ENCODE data around the gene MCRIP2.
A peak's percentile ranks its signal among the peaks of the same experiment; 100 is the strongest.
"Not testable (repeated sequence)": the region's sequence is repeated elsewhere in the genome, so short reads cannot be mapped to it uniquely, and the experiment has no call there.

MCRIP2 gene

DNA sequence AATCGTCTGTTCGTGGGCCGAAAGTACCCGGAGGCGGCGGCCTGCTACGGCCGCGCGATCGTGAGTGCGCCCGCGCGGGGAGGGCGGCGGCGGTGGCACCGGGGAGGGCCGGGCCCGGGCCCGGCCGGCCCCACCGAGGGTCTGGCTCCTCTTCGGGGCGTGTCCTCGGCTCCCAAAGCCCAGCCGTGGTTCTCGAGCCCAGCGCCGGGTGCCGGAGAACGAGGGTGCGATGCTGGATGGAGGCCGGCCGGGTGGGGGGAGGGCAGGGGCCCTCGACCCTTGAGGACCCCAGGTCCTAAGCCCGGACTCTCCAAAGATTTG is 39.0 kb downstream of the MCRIP2 start:
- DNase-seq (ENCODE audit: low read depth in 4 of 4, low spot score in 1 of 4): no peak

DNA sequence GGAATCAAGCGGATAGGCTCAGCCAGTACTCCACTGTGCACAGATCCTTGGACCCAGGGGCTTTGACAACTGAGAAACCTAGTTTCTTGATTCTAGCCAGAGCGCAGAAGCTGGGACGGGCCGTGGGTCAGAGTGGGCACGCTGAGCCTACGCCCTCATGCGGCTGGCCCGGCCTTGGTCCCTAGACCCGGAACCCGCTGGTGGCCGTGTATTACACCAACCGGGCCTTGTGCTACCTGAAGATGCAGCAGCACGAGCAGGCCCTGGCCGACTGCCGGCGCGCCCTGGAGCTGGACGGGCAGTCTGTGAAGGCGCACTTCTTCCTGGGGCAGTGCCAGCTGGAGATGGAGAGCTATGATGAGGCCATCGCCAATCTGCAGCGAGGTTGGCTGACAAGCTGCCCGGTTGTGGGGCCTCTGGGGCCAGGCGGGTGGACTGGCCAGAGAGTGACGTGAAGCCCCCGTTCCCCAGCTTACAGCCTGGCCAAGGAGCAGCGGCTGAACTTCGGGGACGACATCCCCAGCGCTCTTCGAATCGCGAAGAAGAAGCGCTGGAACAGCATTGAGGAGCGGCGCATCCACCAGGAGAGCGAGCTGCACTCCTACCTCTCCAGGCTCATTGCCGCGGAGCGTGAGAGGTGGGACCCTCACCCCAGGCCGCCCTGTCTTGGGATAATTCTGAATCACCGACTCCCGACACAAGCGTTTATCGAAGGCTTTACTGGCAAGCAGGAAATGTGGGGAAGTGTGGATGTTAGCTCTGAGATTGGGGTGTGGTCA is 39.5 kb downstream of the MCRIP2 start:
- no peak for DNase-seq (ENCODE audit: low read depth in 4 of 4, low spot score in 1 of 4)

DNA sequence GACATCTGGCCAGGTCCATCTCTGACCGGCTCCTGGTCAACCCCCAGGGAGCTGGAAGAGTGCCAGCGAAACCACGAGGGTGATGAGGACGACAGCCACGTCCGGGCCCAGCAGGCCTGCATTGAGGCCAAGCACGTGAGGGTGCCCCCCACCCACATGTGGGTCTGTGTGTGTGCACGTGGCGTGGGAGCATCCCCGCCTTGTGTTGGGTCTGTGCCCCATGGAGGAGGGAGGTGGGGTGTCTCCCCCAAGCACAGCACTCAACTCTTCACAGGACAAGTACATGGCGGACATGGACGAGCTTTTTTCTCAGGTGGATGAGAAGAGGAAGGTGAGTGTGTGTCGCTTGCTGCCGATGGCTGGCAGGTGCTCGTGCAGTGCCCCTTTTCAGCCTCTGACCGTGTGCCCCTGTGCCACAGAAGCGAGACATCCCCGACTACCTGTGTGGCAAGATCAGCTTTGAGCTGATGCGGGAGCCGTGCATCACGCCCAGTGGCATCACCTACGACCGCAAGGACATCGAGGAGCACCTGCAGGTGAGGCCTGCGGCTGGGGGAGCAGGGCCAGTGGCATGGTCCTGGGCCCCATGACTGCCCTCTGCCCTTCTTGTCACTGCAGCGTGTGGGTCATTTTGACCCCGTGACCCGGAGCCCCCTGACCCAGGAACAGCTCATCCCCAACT is 40.3 kb downstream of the MCRIP2 start:
- DNase-seq (ENCODE audit: low read depth in 4 of 4, low spot score in 1 of 4): no peak

DNA sequence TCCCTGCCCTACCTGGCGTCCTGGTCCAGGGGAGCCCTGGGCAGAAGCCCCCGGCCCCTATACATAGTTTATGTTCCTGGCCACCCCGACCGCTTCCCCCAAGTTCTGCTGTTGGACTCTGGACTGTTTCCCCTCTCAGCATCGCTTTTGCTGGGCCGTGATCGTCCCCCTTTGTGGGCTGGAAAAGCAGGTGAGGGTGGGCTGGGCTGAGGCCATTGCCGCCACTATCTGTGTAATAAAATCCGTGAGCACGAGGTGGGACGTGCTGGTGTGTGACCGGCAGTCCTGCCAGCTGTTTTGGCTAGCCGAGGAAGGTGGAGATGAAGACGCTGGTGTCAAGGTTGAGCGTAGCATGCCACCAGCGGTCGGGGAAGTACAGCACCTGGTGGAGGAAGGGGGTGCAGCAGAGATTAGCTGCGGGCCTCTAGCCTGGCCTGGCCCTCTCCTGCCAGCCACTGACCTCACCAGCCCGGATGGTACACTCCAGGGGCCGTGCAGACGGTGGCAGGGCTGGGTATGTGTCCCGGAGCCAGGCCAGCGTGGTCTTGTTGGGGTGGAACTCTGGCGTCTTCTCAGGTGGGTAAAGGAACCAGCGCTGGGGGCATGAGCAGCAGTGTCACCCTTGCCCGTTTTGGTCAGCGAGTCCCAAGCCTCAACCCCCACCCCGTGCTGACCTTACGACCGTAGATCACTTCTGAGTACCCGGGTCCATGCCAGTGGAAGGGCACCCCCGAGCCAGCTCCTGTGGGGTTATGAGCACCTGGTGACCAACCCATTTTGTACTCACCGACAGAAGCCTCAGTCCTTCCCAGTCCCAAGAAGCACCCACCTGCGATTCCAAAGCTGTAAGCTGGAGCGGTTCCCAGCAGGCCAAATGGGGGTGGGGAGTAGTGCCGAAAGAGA is 41.1 kb downstream of the MCRIP2 start:
- DNase-seq (ENCODE audit: low read depth in 4 of 4, low spot score in 1 of 4): no peak

DNA sequence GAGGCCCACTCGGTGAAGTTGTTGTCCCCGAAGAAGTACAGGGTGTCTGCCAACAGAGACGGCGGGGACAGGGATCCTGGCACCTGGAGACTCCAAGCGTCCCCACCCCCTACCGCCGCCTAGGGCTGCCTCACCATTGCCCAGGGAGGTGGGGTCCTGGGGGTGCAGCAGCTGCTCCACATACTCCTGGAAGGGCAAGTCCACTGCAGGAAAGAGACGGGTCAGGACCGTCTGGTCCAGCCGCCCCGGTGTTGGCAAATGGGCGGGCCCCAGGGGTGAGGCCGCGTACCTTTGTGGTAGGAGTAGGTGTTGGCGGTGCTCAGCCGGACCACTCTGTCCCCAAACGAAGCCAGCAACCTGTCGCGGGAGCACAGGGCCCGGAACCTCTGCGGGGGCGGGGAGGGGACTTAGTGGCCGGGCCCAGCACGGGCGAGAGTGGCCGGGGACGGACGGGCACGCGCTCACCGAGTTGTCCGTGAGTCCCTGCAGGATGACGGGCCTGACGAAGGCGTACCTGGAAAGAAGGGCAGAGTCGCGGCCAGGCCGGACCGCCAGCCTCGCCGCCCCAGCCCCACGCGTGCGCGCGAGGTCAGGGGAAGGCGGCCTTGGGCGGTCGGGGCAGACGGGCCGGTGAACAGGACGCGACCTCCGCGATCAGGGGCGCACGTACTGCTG is 41.9 kb downstream of the MCRIP2 start:
- DNase-seq (ENCODE audit: low read depth in 4 of 4, low spot score in 1 of 4): no peak

DNA sequence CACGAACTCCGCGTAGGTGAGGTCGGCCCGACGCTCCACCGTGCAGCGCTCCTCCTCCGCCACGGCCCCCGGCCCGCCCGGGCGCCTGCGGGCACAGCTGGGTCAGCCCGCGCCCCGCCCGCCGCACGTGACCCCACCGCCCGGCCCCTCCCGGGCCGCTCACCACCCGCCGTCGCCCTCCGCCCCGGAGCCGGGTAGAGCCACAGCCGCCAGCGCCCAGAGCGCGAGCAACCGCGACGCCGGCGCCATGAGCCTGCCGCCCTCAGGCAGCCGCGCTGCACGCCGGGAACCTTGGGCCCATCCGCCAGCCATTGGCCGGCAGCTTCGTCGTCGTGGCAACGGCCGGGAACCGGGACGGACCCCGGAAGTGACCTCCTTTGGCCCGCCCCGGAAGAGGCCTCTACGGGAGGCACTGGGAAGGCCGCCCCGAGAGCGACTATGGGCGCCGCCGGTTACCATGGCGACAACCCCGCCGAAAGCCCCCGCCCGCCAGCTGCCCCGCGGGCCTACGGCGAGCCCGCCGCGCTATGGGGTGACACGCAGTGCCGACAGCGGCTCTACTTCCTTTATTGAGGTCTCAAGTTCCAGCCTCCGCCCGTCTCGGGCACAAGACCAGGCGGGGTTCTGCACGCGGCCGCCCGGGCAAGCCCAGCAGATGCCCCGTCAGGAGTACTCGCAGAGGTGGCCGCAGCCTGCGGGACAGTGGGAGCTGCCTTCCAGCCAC is 42.6 kb downstream of the MCRIP2 start, which contains the start of gene JMJD8:
Gene JMJD8 (minus strand): TSS at position 264 of the 724 bp plus-strand sequence. CDS start 15 bp downstream, at position 249.
- DNase-seq (ENCODE audit: low read depth in 4 of 4, low spot score in 1 of 4): peak; percentile 90 to 98 (median 96)

DNA sequence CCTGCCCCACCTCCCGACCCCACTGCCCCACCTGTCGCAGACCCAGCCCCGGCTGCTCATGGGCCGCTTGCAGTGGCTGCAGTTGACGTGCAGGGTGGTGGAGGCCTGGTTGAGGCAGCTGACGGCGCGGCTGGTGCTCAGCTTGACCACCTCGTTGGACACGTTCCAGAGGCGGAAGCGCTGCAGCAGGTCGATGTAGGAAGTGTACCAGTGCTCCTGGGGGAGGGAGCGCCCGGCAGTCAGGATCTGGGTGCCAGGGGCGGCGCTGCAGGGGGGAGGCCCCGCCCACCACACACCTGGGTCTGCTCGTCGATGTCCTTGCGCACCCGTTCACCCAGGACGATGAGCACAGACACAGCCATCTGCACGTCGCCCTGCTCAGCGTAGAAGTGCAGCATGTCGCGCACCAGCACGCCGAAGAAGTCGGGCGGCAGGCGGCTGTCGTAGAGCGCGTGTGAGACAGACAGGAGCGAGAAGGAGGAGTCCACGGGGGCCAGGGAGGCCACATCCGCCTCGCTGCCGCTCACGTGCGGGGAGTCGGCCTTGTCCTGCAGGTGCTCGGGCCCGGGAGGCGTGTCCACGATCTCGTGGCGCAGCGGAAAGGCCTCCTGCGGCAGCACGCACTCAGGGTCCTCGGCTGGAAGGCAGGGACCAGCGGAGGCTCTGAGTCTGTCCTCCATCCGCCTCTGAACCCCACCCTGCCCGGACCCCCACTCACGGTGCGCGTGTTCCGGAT is 43.5 kb downstream of the MCRIP2 start:
- DNase-seq (ENCODE audit: low read depth in 4 of 4, low spot score in 1 of 4): no peak

DNA sequence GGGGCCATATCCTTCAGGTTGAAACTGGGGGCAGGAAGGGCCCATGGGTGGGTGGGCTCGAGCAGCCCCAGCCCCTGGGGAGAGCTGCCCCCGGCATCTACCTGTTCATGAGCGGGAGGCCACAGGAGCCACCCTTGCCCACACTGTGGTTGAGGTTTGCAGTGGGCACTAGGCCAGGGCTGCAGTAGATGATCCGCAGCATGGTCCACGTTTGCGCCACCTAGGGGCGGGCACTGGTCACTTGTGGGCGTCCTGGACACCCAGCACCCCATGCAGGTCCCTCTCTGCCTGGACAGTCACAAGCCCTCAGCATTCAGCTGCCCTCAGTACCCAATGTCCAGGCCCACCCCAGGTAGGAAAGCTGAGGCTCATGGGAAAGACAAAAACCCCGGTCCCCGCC is 44.3 kb downstream of the MCRIP2 start:
- no peak for DNase-seq (ENCODE audit: low read depth in 4 of 4, low spot score in 1 of 4)

DNA sequence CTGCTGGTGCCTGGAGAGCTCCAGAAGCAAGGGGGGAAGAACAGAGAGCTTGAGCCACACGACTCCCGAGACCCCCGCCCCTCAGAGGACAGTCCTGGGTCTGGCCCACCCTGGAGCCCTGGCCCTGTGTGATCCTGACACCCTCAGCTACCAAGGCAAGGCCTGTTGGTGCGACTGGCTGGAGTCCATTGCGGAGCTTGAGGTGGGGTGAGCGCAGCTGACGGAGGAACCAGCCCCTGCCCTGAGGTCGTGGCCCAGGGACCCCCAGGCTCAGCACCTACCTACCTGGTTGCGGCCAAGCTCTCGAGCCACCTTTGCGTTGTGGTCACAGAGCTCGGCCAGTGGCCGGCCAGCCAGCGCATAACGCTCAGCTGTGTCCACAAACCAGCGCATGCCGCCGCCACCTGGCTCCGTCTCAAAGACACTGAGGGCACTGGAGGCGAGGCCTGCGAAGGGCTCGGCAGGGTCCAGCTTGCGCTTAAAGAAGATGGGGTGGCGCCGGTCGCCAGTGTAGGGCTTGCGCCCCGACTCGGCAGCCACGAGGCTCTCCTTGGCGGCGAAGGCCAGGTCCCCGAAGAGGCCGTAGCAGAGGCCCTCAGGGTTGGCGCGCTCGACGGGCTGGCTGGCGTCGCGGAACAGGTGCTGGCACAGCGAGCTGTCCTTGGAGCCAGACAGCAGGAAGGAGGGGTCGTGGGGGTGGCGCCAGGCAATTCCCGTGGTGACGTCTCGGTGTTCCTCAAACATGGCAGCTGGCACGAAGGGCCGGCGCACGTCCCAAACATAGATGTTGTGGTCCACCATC is 45.0 kb downstream of the MCRIP2 start:
- DNase-seq (ENCODE audit: low read depth in 4 of 4, low spot score in 1 of 4): no peak

DNA sequence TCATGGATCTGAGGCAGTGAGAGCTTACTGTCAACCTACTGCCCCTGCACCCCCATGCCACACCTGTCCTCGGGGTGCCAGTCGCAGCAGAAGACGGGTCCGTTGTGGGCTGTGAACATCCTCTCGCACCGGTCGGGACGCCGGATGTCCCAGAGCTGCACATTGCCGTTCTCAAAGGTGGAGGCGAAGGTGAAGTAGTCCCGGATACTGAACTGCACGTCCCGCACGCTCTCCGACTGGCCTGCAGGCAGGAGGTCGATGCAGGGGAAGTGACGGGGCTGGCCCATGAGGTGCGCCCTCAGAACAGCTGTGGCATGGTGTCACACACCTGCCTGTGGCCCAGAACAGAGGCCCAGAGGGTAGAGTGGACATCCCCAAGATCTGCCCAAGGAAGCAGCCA is 45.9 kb downstream of the MCRIP2 start:
- no peak for DNase-seq (ENCODE audit: low read depth in 4 of 4, low spot score in 1 of 4)

DNA sequence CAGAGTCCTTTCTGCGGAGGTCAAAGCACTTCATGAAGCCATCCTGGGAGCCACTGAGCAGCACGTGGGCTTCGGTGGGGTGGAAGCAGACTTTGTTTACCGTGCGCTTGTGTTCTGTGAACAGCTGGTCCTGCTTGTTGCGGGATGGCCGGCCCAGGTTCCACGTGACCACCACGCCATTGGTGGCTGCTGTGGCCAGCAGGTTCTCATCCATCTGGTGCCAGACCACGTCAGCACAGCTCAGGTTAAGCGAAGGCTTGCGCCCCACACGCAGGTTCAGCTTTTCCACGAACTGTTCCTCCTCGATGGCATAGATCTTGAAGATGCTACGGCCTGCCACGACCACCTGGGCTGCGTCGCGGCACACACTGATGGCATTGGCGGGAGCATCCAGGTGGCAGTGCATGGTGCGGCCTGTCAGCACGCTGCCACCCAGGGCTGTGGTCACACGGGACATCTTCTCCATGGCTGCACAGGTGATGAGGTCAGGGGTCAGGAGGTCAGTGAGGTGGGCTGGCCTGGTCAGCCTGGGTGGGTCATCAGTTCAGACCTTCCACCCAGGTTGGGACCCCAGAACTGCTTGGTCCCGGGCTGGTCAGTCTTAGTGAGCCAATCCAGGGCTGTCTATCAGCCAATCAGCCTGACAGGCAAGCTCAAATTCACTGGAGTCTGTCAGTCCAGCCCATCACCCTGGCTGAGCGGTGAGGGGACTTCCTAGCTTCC is 47.7 kb downstream of the MCRIP2 start:
- DNase-seq (ENCODE audit: low read depth in 4 of 4, low spot score in 1 of 4): no peak

DNA sequence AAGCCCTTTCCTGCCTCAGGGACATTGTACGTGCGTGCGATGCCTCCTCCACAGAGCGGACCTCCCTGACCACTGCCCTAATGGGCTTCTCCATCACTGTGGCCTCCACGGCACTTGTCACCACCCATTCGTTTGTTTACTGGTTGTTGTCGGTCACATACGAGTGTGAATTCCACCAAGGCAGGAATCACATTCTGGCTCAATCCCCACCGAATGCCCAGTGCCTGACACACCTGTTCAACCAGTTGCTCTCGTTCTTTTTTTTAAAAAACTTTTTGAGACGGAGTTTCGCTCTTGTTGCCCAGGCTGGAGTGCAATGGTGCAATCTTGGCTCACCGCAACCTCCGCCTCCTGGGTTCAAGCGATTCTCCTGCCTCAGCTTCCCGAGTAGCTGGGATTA is 49.6 kb downstream of the MCRIP2 start:
- not testable (repeated sequence) for DNase-seq (ENCODE audit: low read depth in 4 of 4, low spot score in 1 of 4)

DNA sequence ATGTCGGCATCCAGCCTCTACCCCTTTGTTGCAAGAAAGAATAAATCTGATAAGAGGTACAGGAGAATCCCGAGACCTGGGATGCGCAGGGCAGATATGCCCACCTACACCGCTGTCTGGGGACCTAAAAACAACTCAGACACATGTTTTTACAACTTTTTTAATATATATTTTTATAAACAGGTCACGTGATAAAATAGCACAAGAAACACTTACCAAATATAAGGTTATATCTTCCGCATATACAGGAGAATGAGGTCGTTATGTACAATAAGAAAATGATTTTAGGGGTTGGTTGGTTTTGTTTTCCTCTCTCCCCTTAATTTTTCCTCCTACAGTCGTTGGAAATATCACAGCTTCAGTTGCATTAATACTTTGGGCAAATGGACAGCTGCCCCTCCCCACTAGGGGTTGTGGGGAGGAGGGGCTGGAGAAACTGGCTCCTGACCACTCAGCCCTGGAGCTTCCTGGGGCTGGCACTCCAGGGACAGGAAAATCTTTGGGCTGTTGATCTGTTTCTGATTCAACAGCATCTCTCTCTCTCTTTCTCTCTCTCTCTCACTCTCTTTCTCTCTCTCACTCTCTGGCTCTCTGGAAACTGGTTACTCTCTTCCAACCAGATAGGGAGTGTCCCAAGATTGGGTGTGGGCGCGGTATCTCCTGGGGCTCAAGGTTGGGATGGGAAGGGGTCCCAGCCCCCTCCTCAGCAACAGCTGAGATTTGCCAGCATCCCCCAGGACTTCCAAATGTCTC is 50.9 kb downstream of the MCRIP2 start:
- no peak for DNase-seq (ENCODE audit: low read depth in 4 of 4, low spot score in 1 of 4)

DNA sequence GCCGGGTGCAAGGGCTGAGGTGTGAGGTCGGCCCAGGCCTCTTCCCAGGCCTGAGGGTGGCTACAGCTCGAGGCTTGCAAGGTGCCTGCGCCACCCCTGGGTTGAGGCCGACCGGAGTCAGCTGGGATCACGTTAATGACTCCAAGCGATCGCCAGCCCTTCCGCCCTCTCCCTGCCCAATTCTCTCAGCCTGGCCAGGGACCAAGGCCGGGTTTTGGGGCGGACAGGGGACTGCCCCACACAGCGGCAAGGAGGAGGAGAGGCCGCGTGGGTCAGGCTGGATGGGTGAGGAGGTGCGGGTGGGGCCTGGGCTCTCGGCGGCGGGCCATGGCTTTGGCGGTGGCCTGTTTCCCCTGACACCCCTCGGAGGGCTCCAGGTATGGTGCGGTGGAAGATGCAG is 51.7 kb downstream of the MCRIP2 start:
- no peak for DNase-seq (ENCODE audit: low read depth in 4 of 4, low spot score in 1 of 4)

DNA sequence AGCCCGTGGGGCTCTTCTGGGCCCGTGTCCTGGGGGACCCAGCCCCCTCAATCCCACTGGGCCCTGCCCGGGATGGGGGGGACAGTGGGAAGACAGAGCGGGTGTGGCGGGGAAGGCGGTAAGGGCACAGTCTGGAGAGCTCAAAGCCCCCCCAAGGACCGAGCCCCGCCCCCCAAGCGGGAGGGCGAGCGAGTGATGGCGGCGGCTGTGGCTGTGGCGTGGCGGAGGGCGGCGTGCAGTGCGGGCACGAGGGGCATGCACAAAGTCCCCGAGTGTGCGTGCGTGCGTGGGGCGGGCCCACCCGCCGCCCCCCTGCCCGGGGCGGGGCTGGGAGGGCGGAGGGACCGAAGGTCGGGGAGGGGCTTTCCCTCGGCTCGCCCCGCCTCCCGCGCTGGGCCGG is 52.1 kb downstream of the MCRIP2 start:
- no peak for DNase-seq (ENCODE audit: low read depth in 4 of 4, low spot score in 1 of 4)

DNA sequence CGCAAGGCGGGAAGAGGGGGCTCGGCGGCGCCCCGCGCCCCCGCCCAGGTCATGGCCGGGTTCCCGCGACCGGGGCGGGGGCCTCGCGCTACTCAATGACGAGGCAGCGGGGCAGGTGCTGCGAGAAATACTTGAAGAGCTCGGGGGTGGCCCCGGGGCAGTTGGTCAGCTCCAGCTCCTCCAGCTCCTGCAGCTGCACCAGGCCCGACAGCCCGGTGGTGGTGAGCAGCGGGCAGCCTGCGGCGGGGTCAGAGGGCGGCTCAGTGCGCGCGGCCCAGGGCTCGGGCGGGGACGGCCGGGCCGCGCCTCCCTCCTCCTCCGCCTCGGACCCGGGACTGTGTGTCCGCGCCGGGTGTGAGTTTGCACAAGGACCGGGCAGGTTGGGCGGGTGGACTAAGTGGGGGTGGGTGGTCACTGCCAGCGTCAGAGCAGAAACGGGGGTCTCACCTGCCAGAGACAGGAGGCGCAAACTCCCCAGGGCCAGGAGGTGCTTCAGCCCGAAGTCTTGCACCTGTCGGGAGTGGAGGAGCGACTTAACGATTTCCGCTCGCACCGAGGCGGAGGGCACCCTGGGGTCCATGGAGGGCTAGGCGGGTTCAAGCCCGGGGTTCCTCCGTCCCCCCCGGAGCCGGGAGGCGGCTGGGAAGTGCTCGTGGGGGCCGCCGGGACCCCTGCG is 52.7 kb downstream of the MCRIP2 start:
- DNase-seq (ENCODE audit: low read depth in 4 of 4, low spot score in 1 of 4): no peak

DNA sequence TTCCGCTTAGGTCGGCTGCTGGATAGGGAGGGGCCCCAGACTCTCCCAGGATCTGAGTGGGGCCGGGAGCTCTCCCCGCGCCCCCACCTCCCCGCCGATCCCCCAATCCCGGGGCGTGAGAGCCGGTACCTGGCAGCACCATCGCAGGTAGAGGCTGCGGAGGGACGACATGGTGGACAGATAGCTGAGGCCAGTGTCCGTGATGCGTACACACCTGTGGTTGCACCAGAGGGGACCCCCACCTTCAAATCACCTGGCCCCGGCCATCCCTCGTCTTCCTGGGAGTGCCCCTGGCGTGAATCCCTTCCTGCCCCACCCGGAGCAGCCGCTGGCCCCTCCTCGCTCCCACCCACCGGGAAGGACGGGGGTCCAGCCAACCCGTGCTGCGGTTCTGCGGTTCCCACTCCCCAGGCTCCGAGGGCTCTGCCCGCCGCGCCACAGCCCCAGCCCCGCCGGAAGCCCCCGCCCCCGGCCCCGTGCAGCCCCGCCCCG is 53.3 kb downstream of the MCRIP2 start:
- DNase-seq (ENCODE audit: low read depth in 4 of 4, low spot score in 1 of 4): no peak

All from stimulated activated CD4-positive, alpha-beta T cell treated with anti-CD3 and anti-CD28 coated beads, Interleukin-1b, Interleukin-23, amount 100 ng/mL, for 24 hours (primary cell).